Naive thymus-derived CD8-positive, alpha-beta T cell (primary cell): ENCODE data around the gene SAMD15. TPM values are rescaled to one million over a fixed set of nuclear protein-coding genes. Genes with fewer than 3 reads are reported as not detected.
"Not testable (repeated sequence)": the region's sequence is repeated elsewhere in the genome, so short reads cannot be mapped to it uniquely, and the experiment has no call there.

Experiments
- ATAC-seq, 2 donors: fragments of 150-1000 bp; cut with Tn5 transposase in 1 of 2; sonication (Bioruptor Pico), chemical (Tn5 transposase) in 1 of 2; 1 replicate in 1 of 2; 2 replicates in 1 of 2; pipeline ENCODE4 v1.10.0; 2021; ENCODE audit warnings: mild to moderate bottlenecking in 2 of 2, moderate library complexity in 2 of 2
- POLR2A ChIA-PET: fragments of 350-600 bp; sonication (Branson Sonifier 250); formaldehyde crosslinking; loops from one replicate; lab custom pipeline; 2021; ENCODE audit warnings: antibody characterized with exemption; lab: Charles Lee
- DNase-seq, 10 donors: peaks; one replicate each; pipeline versions ENCODE4 v3.0.0 to v3.0.0-alpha.2; 2020 to 2022
- H3K27ac Mint-ChIP-seq, 10 donors: one replicate each; pipeline ENCODE4 v1.8.0; 2020 to 2022; ENCODE audit warnings: mild to moderate bottlenecking in 10 of 10, mixed read lengths in 10 of 10, moderate library complexity in 4 of 10, inconsistent platforms in 1 of 10
- H3K27me3 Mint-ChIP-seq, 5 donors: one replicate each; pipeline ENCODE4 v1.8.0; 2021 to 2022; ENCODE audit warnings: mixed read lengths in 5 of 5
- H3K36me3 Mint-ChIP-seq, 3 donors: one replicate each; pipeline ENCODE4 v1.8.0; 2020 to 2022; ENCODE audit warnings: mixed read lengths in 3 of 3, mild to moderate bottlenecking in 2 of 3, inconsistent platforms in 1 of 3
- H3K4me1 Mint-ChIP-seq, 4 donors: one replicate each; pipeline ENCODE4 v1.8.0; 2021 to 2022; ENCODE audit warnings: mixed read lengths in 4 of 4
- H3K4me3 Mint-ChIP-seq, 10 donors: one replicate each; pipeline ENCODE4 v1.8.0; 2020 to 2022; ENCODE audit warnings: mild to moderate bottlenecking in 10 of 10, mixed read lengths in 10 of 10, moderate library complexity in 6 of 10, inconsistent platforms in 1 of 10
- H3K9me3 Mint-ChIP-seq, 9 donors: one replicate each; pipeline ENCODE4 v1.8.0; 2020 to 2022; ENCODE audit warnings: mixed read lengths in 9 of 9, mild to moderate bottlenecking in 3 of 9, inconsistent platforms in 1 of 9, moderate library complexity in 1 of 9
- polyA plus RNA-seq, 3 donors: library from polyadenylated mRNA; unstranded; fragments of 300-500 nt; fragmentation: Illumina TruSeq; gene quantifications; one replicate each; pipeline ENCODE4 v1.2.3, GENCODE V29; 2021
- total RNA-seq, 8 experiments: library from RNA in 2 of 8; stranded (reverse) in 2 of 8; gene quantifications; one replicate each; pipeline ENCODE4 v1.2.3 and lab custom pipeline; 2021 to 2026

SAMD15 gene
- total RNA-seq (under 1 TPM in 1 of 2 experiments, not detected in 1; 0.44 TPM), polyA plus RNA-seq (under 1 TPM in 1 of 3 donors, not detected in 2; 0.07 TPM), total RNA-seq (lab: John Stamatoyannopoulos, UW) (0.30 to 2.5 (median 1.8) reads per million in 6 experiments)

DNA sequence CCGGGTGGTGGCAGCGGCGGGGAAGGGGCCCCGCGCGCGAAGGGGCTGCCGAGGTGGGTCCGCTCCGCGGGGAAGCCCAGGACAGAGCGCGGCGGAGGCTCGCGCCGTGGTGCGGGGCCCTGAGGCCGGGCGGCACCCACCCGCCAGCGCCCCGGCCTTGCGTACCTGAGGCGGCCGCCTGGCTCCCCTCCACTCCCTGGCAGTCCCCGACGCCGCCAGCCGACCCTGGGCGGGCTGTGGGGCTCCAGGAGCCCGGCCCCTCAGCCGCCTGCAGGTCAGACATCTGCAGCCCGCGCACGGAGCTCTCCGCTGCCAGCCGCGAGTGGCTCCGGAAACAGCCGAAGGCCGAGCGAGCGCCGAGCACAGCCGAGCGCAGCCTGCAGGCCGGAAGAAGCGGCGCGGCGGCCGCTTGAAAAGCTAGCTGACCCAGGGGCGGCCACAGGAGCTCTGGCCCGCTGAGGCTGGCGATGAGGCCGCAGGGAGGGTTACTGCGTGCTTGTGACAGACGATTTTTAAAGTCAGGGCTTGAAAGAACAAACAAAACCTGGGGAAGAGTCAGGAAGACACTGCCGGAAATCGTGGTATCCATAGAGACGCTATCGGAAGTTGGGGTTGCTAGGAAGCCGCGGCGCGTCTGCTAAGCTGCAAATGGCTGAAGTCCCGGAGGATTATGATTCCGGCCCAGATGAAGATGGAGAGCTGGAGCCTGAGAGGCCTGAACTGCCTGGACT, at the start of gene SAMD15, which contains the start of gene TMED8:
SAMD15 (plus strand) TSS at position 609 of the 731 bp plus-strand sequence; CDS start at position 649, 40 bp downstream.
TMED8 (minus strand) TSS at position 324 of the 731 bp plus-strand sequence; CDS start at position 283, 41 bp downstream.
- DNase-seq (peak; percentile 78 to 92 (median 85)), ATAC-seq (peak; percentile 95 to 97)
- H3K27ac Mint-ChIP-seq = peak within 1 kb of the TSS in 8 of 10 donors; percentile 83 to 94 (median 89)
- H3K9me3 Mint-ChIP-seq = no peaks in the 10 kb centered on the region
- POLR2A ChIA-PET = interaction anchor here (0.6 to 3.2 kb wide), 9 partner anchors 12 to 383 kb away, joined by 3 to 28 read pairs (median 3); partner anchors contain the start of genes GSTZ1, POMT2, SNW1 and VIPAS39
- H3K4me1 Mint-ChIP-seq = peaks cover 24 to 41% (median 36%) of the 10 kb centered on the region in 4 donors
- H3K4me3 Mint-ChIP-seq = peak within 1 kb of the TSS in 8 of 10 donors; percentile 89 to 93 (median 92)
- peaks cover 0 to 4% (median 0%) of the 10 kb centered on the region in 5 donors for H3K27me3 Mint-ChIP-seq
- peaks cover 0 to 2% (median 0%) of the 10 kb centered on the region in 3 donors for H3K36me3 Mint-ChIP-seq

DNA sequence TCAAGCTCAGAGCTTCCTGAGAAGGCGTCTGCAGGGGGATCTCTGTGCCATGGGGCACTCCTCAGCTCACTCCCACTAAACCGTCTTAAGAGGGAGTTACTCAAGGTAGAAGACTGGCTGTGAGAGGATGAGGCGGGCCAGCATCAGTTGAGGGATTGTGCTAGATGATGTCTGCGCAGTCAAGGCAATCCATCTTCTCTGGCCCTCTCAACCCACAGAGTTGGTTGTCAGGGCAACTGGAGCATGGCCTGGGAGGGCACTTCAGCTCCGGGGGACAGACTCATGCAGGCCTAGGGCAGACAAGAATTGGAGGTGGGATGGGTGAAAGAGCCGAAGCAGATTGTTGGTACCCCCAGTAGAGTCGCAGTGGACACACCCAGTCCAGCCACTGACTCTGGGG, 47.3 kb upstream of the SAMD15 start:
- Mint-ChIP-seq H3K27me3 (no peaks in the 10 kb centered on the region), H3K27ac (no peak overlapping the region), H3K4me1 (peaks cover 0 to 3% (median 0%) of the 10 kb centered on the region in 4 donors), H3K4me3 (no peak overlapping the region), H3K36me3 (peaks cover 0 to 3% (median 0%) of the 10 kb centered on the region in 3 donors), H3K9me3 (no peaks in the 10 kb centered on the region)
- ATAC-seq (no peak), DNase-seq (no peak)
- POLR2A ChIA-PET = no interaction called here

DNA sequence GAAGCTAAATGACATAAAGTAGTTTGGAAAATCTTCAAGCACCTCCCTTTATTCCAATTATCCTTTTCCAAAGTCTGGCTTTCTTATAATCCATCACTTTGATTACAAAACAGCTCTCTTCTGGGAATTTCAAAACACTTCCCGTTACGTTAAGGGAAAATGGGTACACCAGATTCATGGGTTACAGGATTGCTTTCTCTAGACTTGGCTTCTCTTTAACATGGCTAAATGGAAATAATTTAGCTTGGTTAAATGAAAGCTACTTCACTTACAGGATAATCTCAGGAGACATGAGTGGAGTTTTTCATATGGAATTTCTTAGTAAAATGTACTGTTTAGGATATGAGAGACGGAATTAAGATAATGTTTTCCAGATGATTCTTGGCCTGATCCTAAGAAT, 41.6 kb upstream of the SAMD15 start:
- DNase-seq = no peak
- Mint-ChIP-seq H3K27me3 (no peaks in the 10 kb centered on the region), H3K4me1 (no peaks in the 10 kb centered on the region), H3K9me3 (no peaks in the 10 kb centered on the region), H3K36me3 (peaks cover 0 to 19% (median 13%) of the 10 kb centered on the region in 3 donors), H3K4me3 (no peak overlapping the region), H3K27ac (no peak overlapping the region)
- no peak for ATAC-seq
- POLR2A ChIA-PET = no interaction called here

DNA sequence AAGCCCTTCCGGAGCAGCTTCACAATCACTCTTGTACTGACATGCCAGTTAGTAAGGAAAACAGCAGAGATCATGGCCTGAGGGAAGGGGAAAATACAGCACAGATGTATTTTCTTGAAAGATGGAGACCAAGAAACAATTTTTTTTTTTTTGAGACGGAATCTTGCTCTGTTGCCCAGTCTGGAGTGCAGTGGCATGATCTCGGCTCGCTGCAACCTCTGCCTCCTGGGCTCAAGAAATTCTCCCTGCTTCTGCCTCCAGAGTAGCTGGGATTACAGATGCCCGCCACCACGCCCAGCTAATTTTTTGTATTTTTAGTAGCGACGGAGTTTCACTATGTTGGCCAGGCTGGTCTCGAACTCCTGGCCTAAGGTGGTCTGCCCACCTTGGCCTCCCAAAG, 39.9 kb upstream of the SAMD15 start:
- H3K4me1 Mint-ChIP-seq, H3K9me3 Mint-ChIP-seq, POLR2A ChIA-PET, ATAC-seq, H3K4me3 Mint-ChIP-seq, H3K27me3 Mint-ChIP-seq, DNase-seq: not testable (repeated sequence)
- peak overlapping the region in 1 of 10 donors; percentile 37 for H3K27ac Mint-ChIP-seq
- H3K36me3 Mint-ChIP-seq = peaks cover 5 to 35% (median 24%) of the 10 kb centered on the region in 3 donors

DNA sequence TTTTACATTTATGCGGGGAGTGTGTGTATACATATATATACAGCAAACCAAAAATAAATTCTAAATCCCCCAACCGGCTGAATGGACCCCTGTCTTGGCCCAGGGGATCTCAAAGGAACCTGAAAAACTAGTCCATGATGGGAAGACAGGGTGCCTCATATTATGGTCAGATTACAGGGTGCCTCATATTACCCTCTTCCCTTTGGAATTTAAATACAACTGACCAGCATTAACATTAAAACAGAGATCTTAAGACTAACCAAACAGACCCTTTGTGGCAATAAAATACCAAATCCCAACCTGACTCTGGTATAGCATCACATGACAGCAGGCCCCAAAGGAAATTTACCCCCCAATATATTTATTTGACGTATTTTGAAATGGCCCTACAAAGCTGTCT, 39.3 kb upstream of the SAMD15 start:
- Mint-ChIP-seq H3K4me3 (no peak overlapping the region), H3K27ac (no peak overlapping the region), H3K27me3 (no peaks in the 10 kb centered on the region), H3K36me3 (peaks cover 5 to 42% (median 24%) of the 10 kb centered on the region in 3 donors), H3K4me1 (no peaks in the 10 kb centered on the region), H3K9me3 (no peaks in the 10 kb centered on the region)
- DNase-seq = no peak
- no peak for ATAC-seq
- POLR2A ChIA-PET = no interaction called here

DNA sequence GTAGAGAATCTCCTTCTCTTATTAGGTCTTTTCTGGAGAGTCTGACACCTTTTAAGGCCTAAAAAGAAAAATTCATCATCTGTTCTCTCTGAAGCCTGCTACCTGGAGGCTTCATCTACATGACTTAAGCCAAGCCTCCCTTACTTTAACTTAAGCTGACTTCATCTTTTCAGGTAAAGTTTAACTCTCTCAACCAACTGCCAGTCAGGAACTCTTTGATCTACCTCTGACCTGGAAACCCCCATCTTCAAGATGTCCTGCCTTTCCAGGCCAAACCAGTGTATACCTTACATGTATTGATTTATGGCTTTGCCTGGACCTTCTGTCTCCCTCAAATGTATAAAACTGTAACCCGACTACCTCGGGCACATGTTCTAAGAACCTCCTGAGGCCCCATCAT, 38.9 kb upstream of the SAMD15 start:
- Mint-ChIP-seq H3K36me3 (peaks cover 5 to 46% (median 27%) of the 10 kb centered on the region in 3 donors), H3K9me3 (no peaks in the 10 kb centered on the region), H3K27ac (peak overlapping the region in 1 of 10 donors; percentile 5), H3K27me3 (no peaks in the 10 kb centered on the region), H3K4me1 (no peaks in the 10 kb centered on the region), H3K4me3 (no peak overlapping the region)
- POLR2A ChIA-PET = no interaction called here
- no peak for DNase-seq
- ATAC-seq = no peak

DNA sequence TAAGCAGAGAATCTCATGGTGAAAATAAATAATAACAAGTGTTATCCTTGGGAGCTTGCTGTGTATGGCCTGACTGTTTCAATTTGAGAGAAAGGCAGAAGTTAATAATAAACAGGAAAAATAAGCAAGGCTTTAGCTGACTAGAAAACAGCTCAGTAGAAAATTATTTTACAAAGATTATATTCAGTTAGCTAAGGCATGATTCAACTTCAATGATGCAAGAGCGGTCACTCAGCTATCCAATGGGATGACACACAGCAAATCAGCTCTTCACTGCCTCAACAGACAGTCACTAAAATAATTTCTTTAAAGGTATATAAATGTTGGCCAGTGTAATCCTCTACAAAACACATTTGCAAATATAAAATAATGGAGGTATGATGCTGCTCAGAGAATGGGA, 37.8 kb upstream of the SAMD15 start:
- Mint-ChIP-seq H3K27ac (no peak overlapping the region), H3K27me3 (no peaks in the 10 kb centered on the region), H3K4me1 (no peaks in the 10 kb centered on the region), H3K9me3 (no peaks in the 10 kb centered on the region), H3K36me3 (peaks cover 5 to 49% (median 27%) of the 10 kb centered on the region in 3 donors), H3K4me3 (no peak overlapping the region)
- ATAC-seq (no peak), DNase-seq (no peak)
- POLR2A ChIA-PET = no interaction called here

DNA sequence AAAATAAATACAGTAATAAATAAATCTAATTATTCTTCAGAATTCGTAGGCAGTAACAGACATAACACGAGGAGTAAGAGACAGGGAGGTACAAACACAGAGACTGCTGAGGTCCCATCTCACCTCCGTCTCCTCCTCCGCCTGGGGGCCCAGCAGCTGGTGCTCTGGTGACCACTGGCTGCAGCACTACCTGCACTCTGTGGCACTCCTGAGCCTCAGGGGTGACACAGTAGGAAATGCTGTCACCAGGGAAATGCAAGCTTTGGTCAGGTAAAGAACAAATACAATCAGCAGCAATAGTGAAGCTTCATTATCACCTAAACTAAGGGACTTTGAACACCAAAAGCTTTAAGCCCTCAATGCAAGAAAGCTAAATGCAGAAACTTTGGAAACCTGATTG, 36.8 kb upstream of the SAMD15 start:
- no peak overlapping the region for H3K27ac Mint-ChIP-seq
- POLR2A ChIA-PET = no interaction called here
- no peaks in the 10 kb centered on the region for H3K9me3 Mint-ChIP-seq
- no peak for ATAC-seq
- H3K4me3 Mint-ChIP-seq = no peak overlapping the region
- no peaks in the 10 kb centered on the region for H3K27me3 Mint-ChIP-seq
- no peak for DNase-seq
- peaks cover 5 to 52% (median 27%) of the 10 kb centered on the region in 3 donors for H3K36me3 Mint-ChIP-seq
- no peaks in the 10 kb centered on the region for H3K4me1 Mint-ChIP-seq

DNA sequence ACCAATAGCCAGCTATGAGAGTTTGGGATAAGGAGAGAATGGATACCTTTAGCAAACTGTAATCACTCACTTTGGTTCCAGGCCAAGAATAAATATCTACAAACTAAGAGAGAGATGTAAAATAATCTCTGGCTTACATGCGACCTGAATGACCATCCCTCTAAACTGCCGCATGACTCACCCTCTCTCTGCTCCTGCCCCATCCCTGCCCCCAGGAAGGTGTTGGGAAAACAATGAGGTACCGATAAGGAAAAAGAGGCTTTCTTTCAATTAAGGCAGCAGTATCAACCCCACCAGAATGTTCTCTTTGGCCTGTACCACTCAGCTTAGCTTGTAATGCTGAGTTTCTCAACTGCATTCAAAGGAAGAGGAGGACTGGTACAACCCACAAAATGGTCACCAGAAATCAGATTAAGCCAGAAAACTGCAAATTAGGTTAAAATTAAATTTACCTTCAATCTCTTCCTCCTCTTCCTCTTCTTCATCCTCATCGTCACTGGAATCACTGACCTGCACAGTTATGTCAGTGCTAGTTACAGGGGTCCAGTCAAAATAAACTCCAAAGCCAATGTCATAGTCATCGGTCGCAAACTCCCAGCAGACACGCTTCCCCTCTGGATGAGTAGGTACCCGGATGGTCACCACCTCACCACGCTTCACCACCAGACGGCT, 34.3 kb upstream of the SAMD15 start:
- H3K27me3 Mint-ChIP-seq = no peaks in the 10 kb centered on the region
- no peak for ATAC-seq
- H3K27ac Mint-ChIP-seq = no peak overlapping the region
- no peaks in the 10 kb centered on the region for H3K9me3 Mint-ChIP-seq
- peaks cover 5 to 49% (median 24%) of the 10 kb centered on the region in 3 donors for H3K36me3 Mint-ChIP-seq
- no peak overlapping the region for H3K4me3 Mint-ChIP-seq
- POLR2A ChIA-PET = no interaction called here
- peaks cover 0 to 8% (median 0%) of the 10 kb centered on the region in 4 donors for H3K4me1 Mint-ChIP-seq
- DNase-seq = no peak

DNA sequence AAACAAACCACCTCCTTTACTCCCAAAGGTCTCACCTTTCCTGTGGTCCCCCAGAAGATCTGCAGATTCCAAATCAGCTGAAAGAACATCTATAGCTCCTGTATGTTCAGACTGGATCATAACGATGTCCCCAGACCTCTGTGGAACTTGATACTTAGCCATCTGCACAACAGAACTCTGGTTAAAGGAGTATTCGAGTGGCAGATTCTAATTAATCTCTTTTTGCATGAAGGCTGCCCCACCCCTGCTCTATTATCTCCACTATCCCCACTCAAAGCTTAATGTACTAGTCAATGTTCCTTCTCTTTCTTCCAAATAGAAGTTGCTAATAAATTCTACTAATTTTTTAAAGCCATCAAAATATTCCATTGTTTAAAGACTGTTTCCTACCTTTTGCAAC, 33.5 kb upstream of the SAMD15 start:
- Mint-ChIP-seq H3K9me3 (no peaks in the 10 kb centered on the region), H3K27me3 (no peaks in the 10 kb centered on the region), H3K4me3 (no peak overlapping the region), H3K27ac (no peak overlapping the region), H3K36me3 (peaks cover 5 to 49% (median 24%) of the 10 kb centered on the region in 3 donors), H3K4me1 (peaks cover 0 to 8% (median 0%) of the 10 kb centered on the region in 4 donors)
- ATAC-seq (no peak), DNase-seq (no peak)
- POLR2A ChIA-PET = no interaction called here

DNA sequence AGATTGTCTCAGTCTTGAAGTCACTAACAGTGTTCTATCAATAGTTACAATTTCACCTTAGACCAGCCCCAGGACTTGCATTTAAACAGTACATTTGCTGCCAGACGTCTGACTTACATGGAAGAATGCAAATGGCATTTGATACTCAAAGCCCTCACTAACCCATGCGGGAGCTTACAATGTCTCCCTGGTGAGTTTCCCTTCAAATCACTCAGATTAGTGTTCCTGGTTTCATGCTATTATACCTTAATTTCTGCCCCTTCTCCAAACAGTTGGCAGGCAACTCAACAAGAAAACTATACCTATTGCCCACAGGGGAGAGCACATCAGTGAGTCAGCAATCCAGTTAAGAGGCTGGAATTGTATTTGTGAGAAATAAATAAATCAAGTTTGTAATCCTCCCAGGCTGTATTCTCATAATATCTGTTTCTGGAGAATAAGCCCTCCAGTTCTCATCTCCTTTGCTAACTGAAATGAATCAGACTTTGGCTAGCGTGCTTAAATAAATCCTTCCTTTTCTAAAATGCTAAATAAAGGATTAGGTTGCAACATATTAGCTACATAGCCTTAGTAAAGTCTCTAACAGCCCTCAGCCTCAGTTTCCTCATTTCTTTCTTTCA, 32.7 kb upstream of the SAMD15 start:
- H3K4me3 Mint-ChIP-seq = no peak overlapping the region
- H3K36me3 Mint-ChIP-seq = peaks cover 6 to 49% (median 23%) of the 10 kb centered on the region in 3 donors
- H3K27ac Mint-ChIP-seq = no peak overlapping the region
- ATAC-seq (no peak), DNase-seq (no peak)
- POLR2A ChIA-PET = no interaction called here
- no peaks in the 10 kb centered on the region for H3K9me3 Mint-ChIP-seq
- peaks cover 0 to 10% (median 0%) of the 10 kb centered on the region in 4 donors for H3K4me1 Mint-ChIP-seq
- no peaks in the 10 kb centered on the region for H3K27me3 Mint-ChIP-seq

DNA sequence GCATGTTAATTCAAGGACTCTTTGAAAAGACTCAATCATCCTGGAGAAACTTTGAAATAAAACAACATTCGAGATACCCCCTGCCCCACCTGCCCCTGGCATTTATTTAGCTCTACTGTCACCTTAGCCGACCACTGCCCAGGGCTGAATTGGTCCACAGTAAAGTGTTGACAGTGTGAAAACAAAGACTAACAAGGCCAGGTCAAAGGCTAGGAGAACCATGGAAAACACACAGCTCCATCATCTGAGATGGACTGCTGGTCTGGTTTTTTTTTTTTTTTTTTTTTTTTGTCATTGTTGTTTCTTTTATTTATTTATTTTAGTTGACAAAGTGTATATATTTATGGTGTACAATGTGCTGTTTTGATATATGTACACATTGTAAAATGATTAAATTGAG, 30.7 kb upstream of the SAMD15 start:
- Mint-ChIP-seq H3K27me3 (no peaks in the 10 kb centered on the region), H3K4me1 (peaks cover 0 to 10% (median 0%) of the 10 kb centered on the region in 4 donors), H3K9me3 (no peaks in the 10 kb centered on the region), H3K36me3 (peaks cover 4 to 47% (median 22%) of the 10 kb centered on the region in 3 donors), H3K4me3 (no peak overlapping the region), H3K27ac (no peak overlapping the region)
- POLR2A ChIA-PET = interaction anchor here (0.5 kb wide), 1 partner anchor 672 kb away, joined by 3 read pairs; no protein-coding TSS in a partner anchor
- DNase-seq (no peak), ATAC-seq (no peak)
